Liver (tissue), 9 donors: ENCODE measurements around the gene TAS1R1. TPM values are rescaled to one million over a fixed set of nuclear protein-coding genes. Genes with fewer than 3 reads are reported as not detected.

Experiments used
- DNase-seq: peaks from one replicate; pipeline ENCODE4 v3.0.0-alpha.2; 2017; ENCODE audit warnings: low spot score
- H3K27ac ChIP-seq, 2 donors: one replicate each; pipeline ENCODE4 v1.7.0; 2013; ENCODE audit warnings: inconsistent platforms in 2 of 2, low read length in 2 of 2, control low read depth in 1 of 2, low read depth in 1 of 2, mild to moderate bottlenecking in 1 of 2
- H3K27me3 ChIP-seq, 4 donors: one replicate each; pipeline versions ENCODE4 v1.6.1 to v1.7.0; 2013; ENCODE audit warnings: low read length in 3 of 4, inconsistent platforms in 1 of 4, mild to moderate bottlenecking in 1 of 4, moderate library complexity in 1 of 4; ENCODE audit not compliant: control insufficient read depth in 4 of 4, insufficient read depth in 4 of 4
- H3K36me3 ChIP-seq, 4 donors: one replicate each; pipeline versions ENCODE4 v1.6.1 to v1.7.0; 2013; ENCODE audit warnings: low read length in 3 of 4, mild to moderate bottlenecking in 3 of 4, low read depth in 1 of 4, moderate library complexity in 1 of 4; ENCODE audit not compliant: control insufficient read depth in 4 of 4, insufficient read depth in 3 of 4
- H3K4me1 ChIP-seq, 4 donors: one replicate each; pipeline versions ENCODE4 v1.6.1 to v1.7.0; 2013; ENCODE audit warnings: low read length in 3 of 4, mild to moderate bottlenecking in 3 of 4, moderate library complexity in 1 of 4; ENCODE audit not compliant: control insufficient read depth in 4 of 4, insufficient read depth in 4 of 4
- H3K4me3 ChIP-seq, 3 donors: one replicate each; pipeline versions ENCODE4 v1.6.1 to v1.7.0; 2013; ENCODE audit warnings: low read length in 3 of 3, control low read depth in 1 of 3, low read depth in 1 of 3, mild to moderate bottlenecking in 1 of 3
- H3K9ac ChIP-seq, 2 donors: one replicate each; pipeline ENCODE4 v1.7.0; 2013; ENCODE audit warnings: low read length in 2 of 2, mild to moderate bottlenecking in 2 of 2, moderate library complexity in 2 of 2, control low read depth in 1 of 2, low read depth in 1 of 2
- H3K9me3 ChIP-seq, 4 donors: one replicate each; pipeline versions ENCODE4 v1.6.1 to v1.7.0; 2013; ENCODE audit warnings: low read length in 3 of 4; ENCODE audit not compliant: control insufficient read depth in 4 of 4
- ATF3 ChIP-seq: IDR thresholded peaks from 2 replicates; pipeline ENCODE4 v1.6.1; 2016; ENCODE audit warnings: antibody characterized with exemption
- EGR1 ChIP-seq, 2 donors: IDR thresholded peaks; 2 replicates each; pipeline ENCODE4 v1.6.1; 2016 to 2018; ENCODE audit warnings: antibody characterized with exemption in 2 of 2, low read depth in 2 of 2
- FOXA2 ChIP-seq: IDR thresholded peaks from 2 replicates; pipeline ENCODE4 v1.6.1; 2016; ENCODE audit warnings: antibody characterized with exemption
- GABPA ChIP-seq, 2 donors: IDR thresholded peaks in 1 of 2; conservative IDR thresholded peaks in 1 of 2; 2 replicates each; pipeline ENCODE4 v1.6.1; 2016; ENCODE audit warnings: antibody characterized with exemption in 2 of 2, mild to moderate bottlenecking in 1 of 2, moderate library complexity in 1 of 2
- HNF4A ChIP-seq, 2 donors: conservative IDR thresholded peaks; 2 replicates each; pipeline ENCODE4 v1.6.1; 2016; ENCODE audit warnings: antibody characterized with exemption in 2 of 2, mild to moderate bottlenecking in 2 of 2
- HNF4G ChIP-seq: IDR thresholded peaks from 2 replicates; pipeline ENCODE4 v1.6.1; 2016; ENCODE audit warnings: antibody characterized with exemption
- JUND ChIP-seq, 2 donors: IDR thresholded peaks; 2 replicates each; pipeline ENCODE4 v1.6.1; 2016; ENCODE audit warnings: antibody characterized with exemption in 2 of 2
- MAX ChIP-seq: IDR thresholded peaks from 2 replicates; pipeline ENCODE4 v1.6.1; 2016; ENCODE audit warnings: antibody characterized with exemption
- NR2F2 ChIP-seq: IDR thresholded peaks from 2 replicates; pipeline ENCODE4 v1.6.1; 2016; ENCODE audit warnings: antibody characterized with exemption
- RAD21 ChIP-seq, 2 donors: IDR thresholded peaks; 2 replicates each; pipeline ENCODE4 v1.6.1; 2016; ENCODE audit warnings: antibody characterized with exemption in 2 of 2, mild to moderate bottlenecking in 2 of 2
- REST ChIP-seq: IDR thresholded peaks from 2 replicates; pipeline ENCODE4 v1.6.1; 2016; ENCODE audit warnings: antibody characterized with exemption, mild to moderate bottlenecking
- RXRA ChIP-seq, 2 donors: IDR thresholded peaks; 2 replicates each; pipeline ENCODE4 v1.6.1; 2017 to 2018; ENCODE audit warnings: antibody characterized with exemption in 2 of 2, mild to moderate bottlenecking in 1 of 2
- SP1 ChIP-seq: IDR thresholded peaks from 2 replicates; pipeline ENCODE4 v1.6.1; 2018; ENCODE audit warnings: antibody characterized with exemption, mild to moderate bottlenecking
- TAF1 ChIP-seq: conservative IDR thresholded peaks from 2 replicates; pipeline ENCODE4 v1.6.1; 2016; ENCODE audit warnings: antibody characterized with exemption, mild to moderate bottlenecking
- YY1 ChIP-seq: IDR thresholded peaks from 2 replicates; pipeline ENCODE4 v1.6.1; 2016; ENCODE audit warnings: antibody characterized with exemption, mild to moderate bottlenecking
- WGBS: extraction: QIAGEN DNeasy Blood & Tissue Kit; methylation state at CpG from one replicate; pipeline ENCODE4 v1.1.7; 2013; 5-methylcytosine and 5-hydroxymethylcytosine counted together
- polyA plus RNA-seq, 2 donors: library from polyadenylated mRNA; stranded (reverse) in 1 of 2; unstranded in 1 of 2; fragments of 200-250 nt in 1 of 2; fragments of >200 nt in 1 of 2; fragmentation: Nextera tagmentation in 1 of 2; extraction: Ambion mirVana in 1 of 2; gene quantifications; one replicate each; pipeline versions ENCODE4 v1.2.1 to v1.2.3, GENCODE V29; 2013 to 2015
- total RNA-seq, 2 donors: library from RNA; depleted of rRNA; stranded (reverse); fragments of >200 nt; gene quantifications; one replicate each; pipeline ENCODE4 v1.2.3, GENCODE V29; 2014
- TF ChIP-seq, protein P1 (sequence below): fragments of 150-350 bp; IDR thresholded peaks from 2 replicates; pipeline ENCODE4 v1.5.1; 2017; ENCODE audit warnings: improper control_type of control experiment, low read depth, low read length; ENCODE audit not compliant: missing input control
- TF ChIP-seq, protein P2 (sequence below): IDR thresholded peaks from 2 replicates; pipeline ENCODE4 v1.6.1; 2016; ENCODE audit warnings: antibody characterized with exemption
- donor health status: healthy.
- donor health status: healthy.
- donor health status: healthy.
- donor health status: healthy.
- donor health status: healthy.

Gene TAS1R1
- total and polyA plus RNA-seq, 4 donors, result not detected

GRCh38 chr1:6506210-6507036, 48.7 kb upstream of the TAS1R1 start:
- 84% methylated on average over 31 of the region's 31 CpGs for WGBS
- Histone ChIP-seq H3K27ac (no peak overlapping the region), H3K4me3 (no peak overlapping the region), H3K9me3 (no peaks in the 10 kb centered on the region), H3K4me1 (peaks cover 0 to 6% (median 0%) of the 10 kb centered on the region in 4 donors), H3K9ac (no peak overlapping the region), H3K27me3 (no peaks in the 10 kb centered on the region), H3K36me3 (no peaks in the 10 kb centered on the region)
- no peak for TF ChIP-seq RAD21 (IDR thresholded peaks at IDR 0.05)
- TF ChIP-seq, protein P1, sequence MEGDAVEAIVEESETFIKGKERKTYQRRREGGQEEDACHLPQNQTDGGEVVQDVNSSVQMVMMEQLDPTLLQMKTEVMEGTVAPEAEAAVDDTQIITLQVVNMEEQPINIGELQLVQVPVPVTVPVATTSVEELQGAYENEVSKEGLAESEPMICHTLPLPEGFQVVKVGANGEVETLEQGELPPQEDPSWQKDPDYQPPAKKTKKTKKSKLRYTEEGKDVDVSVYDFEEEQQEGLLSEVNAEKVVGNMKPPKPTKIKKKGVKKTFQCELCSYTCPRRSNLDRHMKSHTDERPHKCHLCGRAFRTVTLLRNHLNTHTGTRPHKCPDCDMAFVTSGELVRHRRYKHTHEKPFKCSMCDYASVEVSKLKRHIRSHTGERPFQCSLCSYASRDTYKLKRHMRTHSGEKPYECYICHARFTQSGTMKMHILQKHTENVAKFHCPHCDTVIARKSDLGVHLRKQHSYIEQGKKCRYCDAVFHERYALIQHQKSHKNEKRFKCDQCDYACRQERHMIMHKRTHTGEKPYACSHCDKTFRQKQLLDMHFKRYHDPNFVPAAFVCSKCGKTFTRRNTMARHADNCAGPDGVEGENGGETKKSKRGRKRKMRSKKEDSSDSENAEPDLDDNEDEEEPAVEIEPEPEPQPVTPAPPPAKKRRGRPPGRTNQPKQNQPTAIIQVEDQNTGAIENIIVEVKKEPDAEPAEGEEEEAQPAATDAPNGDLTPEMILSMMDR, result no peak
- TF ChIP-seq SP1, result no peak
- TF ChIP-seq GABPA (IDR thresholded peaks at IDR 0.05 in 1 of 2, conservative IDR thresholded peaks at IDR 0.05 in 1 of 2), result no peak
- TF ChIP-seq FOXA2, result no peak
- no peak for TF ChIP-seq REST
- TF ChIP-seq HNF4G, result no peak
- no peak for TF ChIP-seq MAX
- TF ChIP-seq, protein P2, sequence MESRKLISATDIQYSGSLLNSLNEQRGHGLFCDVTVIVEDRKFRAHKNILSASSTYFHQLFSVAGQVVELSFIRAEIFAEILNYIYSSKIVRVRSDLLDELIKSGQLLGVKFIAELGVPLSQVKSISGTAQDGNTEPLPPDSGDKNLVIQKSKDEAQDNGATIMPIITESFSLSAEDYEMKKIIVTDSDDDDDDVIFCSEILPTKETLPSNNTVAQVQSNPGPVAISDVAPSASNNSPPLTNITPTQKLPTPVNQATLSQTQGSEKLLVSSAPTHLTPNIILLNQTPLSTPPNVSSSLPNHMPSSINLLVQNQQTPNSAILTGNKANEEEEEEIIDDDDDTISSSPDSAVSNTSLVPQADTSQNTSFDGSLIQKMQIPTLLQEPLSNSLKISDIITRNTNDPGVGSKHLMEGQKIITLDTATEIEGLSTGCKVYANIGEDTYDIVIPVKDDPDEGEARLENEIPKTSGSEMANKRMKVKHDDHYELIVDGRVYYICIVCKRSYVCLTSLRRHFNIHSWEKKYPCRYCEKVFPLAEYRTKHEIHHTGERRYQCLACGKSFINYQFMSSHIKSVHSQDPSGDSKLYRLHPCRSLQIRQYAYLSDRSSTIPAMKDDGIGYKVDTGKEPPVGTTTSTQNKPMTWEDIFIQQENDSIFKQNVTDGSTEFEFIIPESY, result no peak
- no peak for TF ChIP-seq EGR1 (IDR thresholded peaks at IDR 0.05; ENCODE audit: low read depth in 2 of 2)
- TF ChIP-seq JUND (IDR thresholded peaks at IDR 0.05), result no peak
- TF ChIP-seq YY1, result no peak
- no peak for TF ChIP-seq TAF1
- TF ChIP-seq ATF3, result no peak
- TF ChIP-seq RXRA (IDR thresholded peaks at IDR 0.05), result no peak
- TF ChIP-seq HNF4A (conservative IDR thresholded peaks at IDR 0.05), result no peak
- TF ChIP-seq NR2F2, result no peak
- no peak for DNase-seq
